Measurements from ENCODE around the gene AXDND1.
"Not testable (repeated sequence)": the region's sequence is repeated elsewhere in the genome, so short reads cannot be mapped to it uniquely, and the experiment has no call there.

GRCh38 chr1:179399399-179399798 lies 33.6 kb downstream of the AXDND1 start:
- TF ChIP-seq, protein P1, sequence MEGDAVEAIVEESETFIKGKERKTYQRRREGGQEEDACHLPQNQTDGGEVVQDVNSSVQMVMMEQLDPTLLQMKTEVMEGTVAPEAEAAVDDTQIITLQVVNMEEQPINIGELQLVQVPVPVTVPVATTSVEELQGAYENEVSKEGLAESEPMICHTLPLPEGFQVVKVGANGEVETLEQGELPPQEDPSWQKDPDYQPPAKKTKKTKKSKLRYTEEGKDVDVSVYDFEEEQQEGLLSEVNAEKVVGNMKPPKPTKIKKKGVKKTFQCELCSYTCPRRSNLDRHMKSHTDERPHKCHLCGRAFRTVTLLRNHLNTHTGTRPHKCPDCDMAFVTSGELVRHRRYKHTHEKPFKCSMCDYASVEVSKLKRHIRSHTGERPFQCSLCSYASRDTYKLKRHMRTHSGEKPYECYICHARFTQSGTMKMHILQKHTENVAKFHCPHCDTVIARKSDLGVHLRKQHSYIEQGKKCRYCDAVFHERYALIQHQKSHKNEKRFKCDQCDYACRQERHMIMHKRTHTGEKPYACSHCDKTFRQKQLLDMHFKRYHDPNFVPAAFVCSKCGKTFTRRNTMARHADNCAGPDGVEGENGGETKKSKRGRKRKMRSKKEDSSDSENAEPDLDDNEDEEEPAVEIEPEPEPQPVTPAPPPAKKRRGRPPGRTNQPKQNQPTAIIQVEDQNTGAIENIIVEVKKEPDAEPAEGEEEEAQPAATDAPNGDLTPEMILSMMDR (conservative IDR thresholded peaks at IDR 0.05 in 1 of 2, IDR thresholded peaks at IDR 0.05 in 1 of 2; ENCODE audit: extremely low read depth in 1 of 2, insufficient read depth in 1 of 2, low read depth in 1 of 2, low read length in 2 of 2), result not testable (repeated sequence)
- TF ChIP-seq EZH2 (IDR thresholded peaks at IDR 0.05; ENCODE audit: borderline replicate concordance, low read length), result not testable (repeated sequence)
